Keratinocyte (primary cell): Measurements from ENCODE around the gene TENM4.

Experiments used
- EZH2 ChIP-seq: IDR thresholded peaks from one replicate; pipeline ENCODE4 v1.6.1; 2012; ENCODE audit warnings: inconsistent platforms, mild to moderate bottlenecking, low read length, moderate library complexity
- TF ChIP-seq, protein P1 (sequence below), 3 experiments: IDR thresholded peaks in 1 of 3; conservative IDR thresholded peaks in 1 of 3; optimal IDR thresholded peaks in 1 of 3; 2 replicates in 2 of 3; 3 replicates in 1 of 3; pipeline versions ENCODE3 to v1.5.1; 2011; ENCODE audit warnings: low read length in 3 of 3, mild to moderate bottlenecking in 3 of 3, moderate library complexity in 2 of 3, control low read depth in 1 of 3, inconsistent platforms in 1 of 3; ENCODE audit not compliant: insufficient read depth in 2 of 3; ENCODE audit errors: extremely low read depth in 1 of 3

- TF ChIP-seq, protein P1, sequence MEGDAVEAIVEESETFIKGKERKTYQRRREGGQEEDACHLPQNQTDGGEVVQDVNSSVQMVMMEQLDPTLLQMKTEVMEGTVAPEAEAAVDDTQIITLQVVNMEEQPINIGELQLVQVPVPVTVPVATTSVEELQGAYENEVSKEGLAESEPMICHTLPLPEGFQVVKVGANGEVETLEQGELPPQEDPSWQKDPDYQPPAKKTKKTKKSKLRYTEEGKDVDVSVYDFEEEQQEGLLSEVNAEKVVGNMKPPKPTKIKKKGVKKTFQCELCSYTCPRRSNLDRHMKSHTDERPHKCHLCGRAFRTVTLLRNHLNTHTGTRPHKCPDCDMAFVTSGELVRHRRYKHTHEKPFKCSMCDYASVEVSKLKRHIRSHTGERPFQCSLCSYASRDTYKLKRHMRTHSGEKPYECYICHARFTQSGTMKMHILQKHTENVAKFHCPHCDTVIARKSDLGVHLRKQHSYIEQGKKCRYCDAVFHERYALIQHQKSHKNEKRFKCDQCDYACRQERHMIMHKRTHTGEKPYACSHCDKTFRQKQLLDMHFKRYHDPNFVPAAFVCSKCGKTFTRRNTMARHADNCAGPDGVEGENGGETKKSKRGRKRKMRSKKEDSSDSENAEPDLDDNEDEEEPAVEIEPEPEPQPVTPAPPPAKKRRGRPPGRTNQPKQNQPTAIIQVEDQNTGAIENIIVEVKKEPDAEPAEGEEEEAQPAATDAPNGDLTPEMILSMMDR (optimal IDR thresholded peaks at IDR 0.05 in 1 of 3, IDR thresholded peaks at IDR 0.05 in 1 of 3, conservative IDR thresholded peaks at IDR 0.05 in 1 of 3; ENCODE audit: extremely low read depth in 1 of 3, insufficient read depth in 2 of 3, low read length in 3 of 3) = no peak
- no peak for TF ChIP-seq EZH2
These were observed 9.3 kb downstream of the TENM4 start for GRCh38 chr11:79431535-79431934.
